GM18520 (cell line): ENCODE results near the gene DCDC2B.
"Not testable (repeated sequence)": the region's sequence is repeated elsewhere in the genome, so short reads cannot be mapped to it uniquely, and the experiment has no call there.

Source experiments
- ATAC-seq: cut with Tn5 transposase; IDR thresholded peaks from one replicate; pipeline ENCODE4 v1.9.1; 2021; ENCODE audit not compliant: unreplicated experiment

Gene DCDC2B

DNA sequence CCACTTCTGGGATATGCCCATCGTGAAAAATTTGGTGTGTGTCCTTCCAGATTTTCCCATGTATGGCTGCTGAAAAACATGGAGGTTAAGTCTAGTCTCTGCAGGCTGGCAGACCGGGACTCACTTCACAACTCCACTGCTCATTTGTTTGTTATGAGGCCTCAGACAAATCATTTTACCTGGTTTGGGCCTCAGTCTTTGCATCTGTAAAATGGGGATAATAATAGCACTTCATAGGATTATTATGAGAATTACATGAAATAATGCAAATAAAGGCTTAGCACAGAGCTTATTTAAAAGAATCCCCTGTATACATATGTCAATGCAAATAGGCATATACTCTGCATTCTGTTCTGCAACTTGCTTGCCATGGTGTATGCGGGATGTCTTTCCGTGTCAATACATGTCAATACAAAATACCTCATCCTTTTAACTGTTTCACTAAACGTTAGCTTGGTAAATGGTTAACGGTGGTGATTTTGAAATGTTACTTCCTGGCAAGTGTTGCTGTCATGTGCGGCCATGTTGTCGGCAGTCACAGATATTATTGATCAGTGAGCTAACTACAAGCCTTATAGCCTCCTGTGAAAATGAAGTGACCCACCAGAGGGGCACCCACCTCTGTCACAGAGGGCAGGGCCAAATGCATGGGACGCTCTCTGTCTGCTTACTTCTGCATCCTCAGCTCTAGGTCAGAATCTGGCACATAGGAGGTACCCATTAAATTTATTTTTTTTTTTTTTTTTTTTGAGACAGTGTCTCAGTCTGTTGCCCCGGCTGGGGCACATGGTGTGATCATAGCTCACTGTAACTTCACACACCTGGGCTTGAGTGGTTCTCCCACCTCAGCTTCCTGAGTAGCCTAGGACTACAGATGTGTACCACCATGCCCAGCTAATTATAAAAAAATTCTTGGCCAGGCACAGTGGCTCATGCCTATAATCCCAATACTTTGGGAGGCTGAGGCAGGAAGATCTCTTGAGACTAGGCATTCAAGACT, 46.5 kb downstream of the DCDC2B start:
- no peak for ATAC-seq

DNA sequence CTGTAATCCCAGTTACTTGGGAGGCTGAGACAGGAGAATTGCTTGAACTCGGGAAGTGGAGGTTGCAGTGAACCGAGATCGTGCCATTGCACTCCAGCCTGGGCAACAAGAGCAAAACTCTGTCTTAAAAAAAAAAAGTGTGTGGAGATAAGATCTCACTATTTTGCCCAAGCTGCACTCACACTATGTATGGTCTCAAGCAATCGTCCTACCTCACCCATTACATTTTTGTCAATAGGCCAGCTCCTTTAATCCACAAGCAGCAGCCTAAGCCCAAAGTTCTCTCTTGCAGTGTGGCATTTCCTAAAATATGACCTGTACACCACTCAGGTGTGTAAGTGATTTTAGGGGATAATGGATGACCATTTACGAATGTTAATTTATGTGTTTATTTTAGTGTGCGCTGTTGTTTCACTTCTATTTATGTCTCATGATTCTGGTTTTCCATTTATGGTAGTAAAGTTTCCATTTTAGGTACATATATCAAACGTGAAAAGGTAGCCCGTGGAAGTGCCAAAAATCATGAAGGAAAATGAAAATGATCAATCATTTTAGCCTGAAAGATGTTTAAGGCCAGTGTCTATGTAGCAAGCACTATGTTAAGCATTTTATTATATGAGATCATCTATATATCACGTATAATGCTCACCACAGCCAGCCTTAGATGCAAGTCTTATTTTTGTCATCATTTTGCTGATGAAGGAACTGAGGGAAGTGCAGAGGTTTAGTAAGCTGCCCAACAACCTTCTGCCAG, 47.8 kb downstream of the DCDC2B start:
- ATAC-seq: no peak

DNA sequence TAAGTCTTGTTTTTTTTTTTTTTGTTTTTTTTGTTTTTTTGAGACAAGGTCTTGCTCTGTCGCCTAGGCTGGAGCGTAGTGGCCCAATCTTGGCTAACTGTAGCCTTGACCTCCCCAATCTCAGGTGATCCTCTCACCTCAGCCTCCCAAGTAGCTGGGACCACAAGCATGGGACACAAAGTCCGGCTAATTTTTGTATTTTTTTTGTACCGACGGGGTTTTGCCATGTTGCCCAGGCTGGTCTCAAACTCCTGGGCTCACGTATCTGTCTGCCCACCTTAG, 48.3 kb downstream of the DCDC2B start:
- no peak for ATAC-seq

DNA sequence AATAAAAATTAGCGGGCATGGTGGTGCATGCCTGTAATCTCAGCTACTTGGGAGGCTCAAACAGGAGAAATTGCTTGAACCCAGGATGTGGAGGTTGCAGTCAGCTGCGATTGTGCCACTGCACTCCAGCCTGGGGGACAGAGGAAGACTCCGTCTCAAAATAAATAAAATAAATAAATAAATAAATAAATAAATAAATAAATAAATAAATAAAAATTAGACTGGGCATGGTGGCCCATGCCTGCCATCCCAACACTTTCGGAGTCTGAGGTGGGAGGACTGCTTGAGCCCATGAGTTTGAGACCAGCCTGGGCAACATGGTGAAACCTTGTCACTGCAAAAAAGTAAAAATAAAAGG, 54.3 kb downstream of the DCDC2B start:
- not testable (repeated sequence) for ATAC-seq

DNA sequence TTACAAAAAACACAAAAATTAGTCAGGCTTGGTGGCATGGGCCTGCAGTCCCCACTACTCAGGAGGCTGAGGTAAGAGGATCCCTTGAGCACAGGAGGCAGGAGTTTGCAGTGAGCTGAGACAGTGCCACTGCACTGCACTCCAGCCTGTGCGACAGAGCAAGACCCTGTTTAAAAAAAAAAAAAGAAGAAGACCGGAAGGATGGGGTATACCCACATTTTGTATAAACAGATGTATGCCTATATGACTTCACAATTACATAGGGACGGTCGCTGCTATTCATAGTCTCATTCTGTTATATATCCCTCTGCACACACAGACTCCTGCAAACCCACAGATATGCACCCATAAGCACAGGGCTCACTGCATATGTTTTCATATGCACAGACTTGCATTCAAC, 54.9 kb downstream of the DCDC2B start:
- no peak for ATAC-seq
